Measurements from ENCODE around the gene CIITA.

GRCh38 chr16:10939649-10940234 is 62.7 kb downstream of the CIITA start:
- TF ChIP-seq CTCF (IDR thresholded peaks at IDR 0.05) (no peak), POLR2A (IDR thresholded peaks at IDR 0.05) (no peak)

All from stomach (tissue), 4 donors.